NCI-H1436 treated with DMSO at 0.1 percent for 48 hours (cell line): ENCODE data around the gene HEPN1.

Source experiments
- DNase-seq: peaks from one replicate; lab custom pipeline; 2025; lab: John Stamatoyannopoulos, UW

Gene HEPN1

DNA sequence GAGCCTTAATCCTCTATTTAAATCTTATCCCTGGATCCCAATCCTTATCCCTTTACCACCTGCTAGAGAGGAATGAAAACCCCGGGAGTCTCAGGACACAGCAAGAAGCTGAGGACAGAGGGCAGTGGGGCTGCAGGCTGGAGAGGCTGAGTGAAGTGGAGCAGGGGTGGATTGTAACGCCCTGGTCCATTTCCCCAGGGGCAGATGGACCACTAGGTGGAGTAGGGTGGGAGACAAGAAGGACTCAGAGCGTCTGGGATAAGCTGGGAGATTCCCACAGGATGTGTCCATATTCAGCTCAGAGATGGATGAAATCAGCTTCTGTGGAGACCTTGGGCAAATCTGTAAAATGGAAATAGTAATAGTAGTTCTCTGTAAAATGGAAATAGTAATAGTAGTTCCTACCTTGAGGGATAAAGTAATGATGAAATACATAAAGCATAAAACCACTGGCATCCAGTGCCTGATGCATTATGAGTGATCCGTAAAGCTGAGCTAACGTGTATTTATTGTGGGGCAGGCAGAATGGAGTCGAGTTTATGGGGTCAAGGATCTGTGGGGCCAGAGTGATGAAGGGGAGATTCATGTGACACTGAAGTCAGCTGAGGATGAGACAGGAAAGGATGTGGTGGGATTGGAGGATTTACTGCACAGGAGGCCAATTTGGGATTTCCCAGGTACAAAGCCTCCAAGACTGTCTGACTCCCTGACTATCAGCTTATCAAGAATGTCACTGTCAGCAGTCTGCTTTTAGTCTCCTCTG lies 19.5 kb upstream of the HEPN1 start:
- no peak for DNase-seq

- no peak for DNase-seq
Measured at GRCh38 chr11:124900464-124900863, 18.6 kb upstream of the HEPN1 start.

DNA sequence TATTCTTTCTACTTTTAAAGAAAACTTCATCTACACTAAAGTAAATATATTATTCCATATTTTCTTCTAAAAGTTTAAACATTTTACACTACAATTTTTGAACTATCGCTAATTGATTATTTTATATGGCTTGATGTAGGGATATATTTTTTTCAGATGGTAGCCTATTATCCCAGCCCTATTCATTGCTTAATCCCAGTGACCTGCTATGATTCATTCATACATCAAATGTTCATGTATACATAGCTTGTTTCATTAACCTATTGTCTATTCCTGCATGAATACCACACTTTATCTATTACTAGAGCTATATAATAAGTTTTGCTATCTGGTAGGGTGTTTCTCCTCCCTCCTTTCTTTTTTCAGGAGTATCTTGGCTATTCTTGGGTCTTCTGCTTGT lies 16.4 kb upstream of the HEPN1 start:
- DNase-seq, result no peak

GRCh38 chr11:124915541-124916369 lies 3.3 kb upstream of the HEPN1 start:
- no peak for DNase-seq

- DNase-seq, result no peak
Measured at GRCh38 chr11:124916370-124916710, 2.7 kb upstream of the HEPN1 start.

GRCh38 chr11:124917115-124917637 lies 1.9 kb upstream of the HEPN1 start:
- no peak for DNase-seq

GRCh38 chr11:124919898-124920297 lies 848 bp downstream of the HEPN1 start:
- DNase-seq, result no peak

DNA sequence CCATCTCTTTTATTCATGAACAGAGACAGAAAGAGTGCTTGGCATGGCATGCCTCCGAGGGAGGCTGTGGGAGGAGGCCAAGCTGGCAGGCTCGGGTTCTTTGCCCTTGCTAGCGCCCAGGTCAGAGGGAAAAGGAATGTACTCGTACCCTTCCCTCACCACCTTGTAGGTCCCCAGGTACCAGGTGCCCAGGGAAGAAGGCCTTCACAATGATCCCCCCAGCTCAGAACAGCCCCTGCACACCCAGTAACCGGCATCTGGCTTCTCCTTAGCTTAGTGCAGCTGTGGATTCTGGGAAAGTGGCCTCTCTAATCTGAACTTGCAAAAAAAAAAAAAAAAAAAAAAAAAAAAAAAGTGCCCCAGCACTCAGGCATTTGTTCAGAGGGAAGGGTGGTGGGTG lies 1.3 kb downstream of the HEPN1 start:
- DNase-seq, result no peak

DNA sequence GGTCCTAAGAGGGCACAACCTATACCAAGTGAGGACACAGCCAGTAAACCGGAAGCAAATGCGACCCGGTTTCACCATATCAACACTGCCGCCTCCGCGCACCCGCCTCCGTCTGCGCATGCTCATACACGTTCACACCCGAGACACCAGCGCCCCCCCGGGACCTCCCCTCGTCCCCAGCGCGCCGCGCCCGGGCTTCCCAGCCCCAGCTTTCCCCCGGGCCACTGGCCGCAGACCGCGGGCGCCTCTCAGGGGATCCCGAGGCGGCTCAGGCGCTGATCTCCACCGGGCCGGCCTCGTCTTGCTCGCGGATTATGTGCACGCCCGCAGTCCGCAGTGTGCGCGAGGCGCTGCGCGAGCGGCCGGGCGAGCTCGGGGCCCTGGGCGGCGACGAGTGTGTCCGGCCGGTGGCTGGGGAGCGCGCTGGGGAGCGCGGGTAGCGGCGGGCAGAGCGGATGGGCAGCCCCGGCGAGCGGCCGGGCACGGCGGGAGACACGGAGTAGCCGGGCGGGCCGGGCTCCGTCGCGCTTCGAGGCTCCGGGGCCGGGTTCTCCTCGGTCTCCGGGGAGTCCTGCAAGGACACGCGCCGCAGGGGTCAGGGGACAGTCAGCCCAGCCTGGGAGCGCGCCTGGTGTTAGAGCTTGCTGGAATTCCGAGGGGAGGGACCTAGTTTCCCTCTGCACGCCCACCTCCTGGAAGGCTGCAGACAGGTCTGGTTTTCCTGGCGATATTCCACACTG lies 2.0 kb downstream of the HEPN1 start:
- DNase-seq, result no peak

- DNase-seq, result no peak
Measured at GRCh38 chr11:124922831-124923230, 3.8 kb downstream of the HEPN1 start.

DNA sequence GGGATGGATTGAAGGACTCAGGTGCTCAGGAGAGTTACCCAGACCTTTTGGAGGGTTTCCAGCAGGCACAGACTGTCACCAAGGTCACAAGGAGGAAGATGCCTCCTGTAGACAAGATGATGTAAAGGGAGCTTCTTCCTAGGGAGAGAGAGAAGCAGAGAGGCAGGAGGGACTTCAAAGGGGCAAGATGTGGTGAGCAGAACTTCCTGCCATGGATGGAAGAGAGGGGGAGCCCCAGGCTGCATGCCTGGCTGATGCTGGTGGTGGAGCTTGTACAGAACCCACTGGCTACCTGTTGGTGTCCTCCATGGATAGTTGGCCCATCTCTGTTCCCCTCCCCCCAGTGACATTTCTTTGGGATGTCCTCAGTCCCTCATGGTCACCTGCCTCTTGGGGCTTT lies 4.2 kb downstream of the HEPN1 start:
- no peak for DNase-seq

GRCh38 chr11:124928942-124929665 lies 10.1 kb downstream of the HEPN1 start:
- DNase-seq, result no peak

DNA sequence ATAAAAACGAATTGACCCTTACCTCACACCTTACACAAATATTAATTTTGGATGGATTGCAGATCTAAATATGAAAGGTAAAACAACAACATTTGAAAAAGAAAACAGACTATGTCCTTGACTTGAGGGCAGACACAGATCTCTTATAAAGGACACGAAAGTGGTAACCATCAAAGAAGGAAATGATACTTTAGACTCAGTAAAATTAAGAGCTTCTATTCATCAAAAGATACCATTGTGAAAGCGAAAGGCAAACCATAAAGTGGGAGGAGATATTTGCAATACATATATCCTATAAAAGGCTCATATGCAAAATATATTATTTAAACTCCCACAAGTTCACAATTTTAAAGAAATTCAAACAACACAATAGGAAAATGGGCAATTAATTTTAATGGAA lies 11.7 kb downstream of the HEPN1 start:
- DNase-seq, result no peak

DNA sequence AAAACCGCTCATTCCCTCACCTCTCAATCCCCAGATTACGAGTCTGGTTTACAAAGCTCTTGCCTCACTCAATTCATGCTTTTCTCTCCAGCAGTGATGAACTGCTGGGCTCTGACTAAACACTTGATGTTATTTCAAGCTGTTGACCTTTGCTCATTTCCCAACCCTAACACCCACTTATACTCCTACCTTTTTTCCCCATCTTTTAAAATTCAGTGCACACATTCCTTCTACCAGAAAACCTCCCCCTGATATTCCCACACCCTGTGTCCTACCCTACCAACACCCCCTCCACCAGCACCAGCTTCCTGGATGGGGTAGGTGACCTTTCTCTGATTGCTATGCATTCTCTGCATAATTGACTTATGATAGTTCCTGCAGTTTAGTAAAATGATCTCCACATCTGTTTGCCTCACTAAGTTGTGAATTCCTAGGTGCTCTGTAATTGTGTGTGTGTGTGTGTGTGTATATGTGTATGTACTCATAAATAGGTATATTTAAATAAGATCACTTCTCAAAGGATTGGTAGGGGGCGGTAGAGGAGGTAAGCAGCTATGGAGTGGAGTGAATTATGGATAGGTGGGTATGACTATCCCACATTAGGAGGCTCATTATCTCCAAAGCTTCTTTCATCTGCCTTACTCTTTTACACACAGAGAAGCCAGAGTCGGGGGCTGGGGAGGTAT lies 16.0 kb downstream of the HEPN1 start:
- DNase-seq, result no peak

DNA sequence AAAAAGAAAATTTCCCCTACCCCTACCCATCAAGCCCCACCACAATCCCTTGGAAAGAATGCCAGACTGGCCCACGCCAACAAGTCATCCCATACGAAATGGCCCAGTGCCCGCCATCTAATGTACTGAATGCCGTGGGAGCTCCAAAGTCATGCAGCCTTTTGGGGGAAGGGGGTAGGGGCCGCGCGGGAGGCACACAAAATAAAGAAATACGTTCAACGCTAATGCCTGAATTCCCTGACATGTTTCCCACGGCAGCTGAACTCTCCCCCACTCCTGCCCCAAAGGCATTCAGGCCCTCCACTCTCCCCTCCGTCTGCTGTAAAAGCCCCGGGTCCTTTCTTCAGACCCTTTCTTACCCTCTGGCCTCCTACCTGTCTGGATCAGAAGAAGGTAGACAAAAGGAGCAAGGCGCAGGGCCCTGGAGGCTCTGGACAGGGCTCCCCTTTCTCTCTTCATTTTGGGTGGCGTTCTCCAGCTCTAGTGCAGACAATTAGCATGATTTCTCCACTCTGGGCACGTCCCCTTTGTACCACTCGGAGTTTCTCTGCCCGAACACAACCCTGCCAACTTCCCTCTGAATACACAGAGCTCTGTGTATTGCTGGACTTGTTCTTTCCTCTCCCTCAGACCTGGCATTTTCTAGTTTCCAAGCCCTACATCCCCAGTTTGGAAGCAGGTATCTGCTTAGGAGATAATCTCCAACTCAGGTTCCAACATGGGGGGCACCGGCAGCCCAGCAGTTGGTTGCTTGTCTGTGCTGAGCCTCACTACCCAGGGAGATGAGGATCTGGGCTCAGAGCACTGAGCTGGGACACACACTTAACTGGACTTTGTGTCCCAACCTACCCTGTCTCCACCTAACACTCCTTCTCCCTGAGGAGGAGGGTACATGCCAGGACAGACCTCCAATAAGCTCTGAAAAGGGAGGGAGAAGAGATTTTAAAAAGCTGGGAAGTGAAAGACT lies 16.8 kb downstream of the HEPN1 start, which contains the start of gene HEPACAM:
TSS of gene HEPACAM (minus strand) at position 500 of the 967 bp plus-strand sequence. CDS start at position 459, 41 bp downstream.
- DNase-seq, result no peak

DNA sequence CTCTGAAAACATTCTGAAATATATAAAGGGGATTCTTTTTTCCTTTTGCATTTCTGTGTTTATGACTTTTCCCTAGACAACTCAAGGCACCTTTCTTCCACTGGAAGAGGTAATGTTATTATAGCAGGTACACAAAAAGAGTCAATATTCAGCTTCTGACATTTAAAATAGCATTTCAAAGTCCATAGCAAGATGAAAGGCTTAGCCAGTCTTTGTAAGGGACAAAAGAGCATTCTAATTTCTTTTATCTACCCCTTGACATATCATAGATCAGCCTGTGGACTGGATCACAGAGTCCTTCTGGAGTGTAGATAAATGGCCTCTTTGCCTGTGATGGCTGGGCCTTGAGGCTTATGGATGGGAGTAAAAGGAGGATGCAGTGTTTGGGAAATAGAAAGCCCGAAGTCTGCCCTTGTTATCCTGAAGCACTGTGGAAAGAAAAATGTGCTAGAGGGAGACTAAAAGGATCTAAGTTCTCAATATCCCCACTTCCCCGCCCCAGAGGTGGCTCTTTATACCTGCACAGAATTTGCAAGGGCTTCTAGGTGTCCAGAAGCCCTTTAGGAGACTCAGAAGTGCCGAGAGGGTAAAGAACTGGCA lies 18.4 kb downstream of the HEPN1 start:
- no peak for DNase-seq

- no peak for DNase-seq
Measured at GRCh38 chr11:124938206-124938765, 19.2 kb downstream of the HEPN1 start.

DNA sequence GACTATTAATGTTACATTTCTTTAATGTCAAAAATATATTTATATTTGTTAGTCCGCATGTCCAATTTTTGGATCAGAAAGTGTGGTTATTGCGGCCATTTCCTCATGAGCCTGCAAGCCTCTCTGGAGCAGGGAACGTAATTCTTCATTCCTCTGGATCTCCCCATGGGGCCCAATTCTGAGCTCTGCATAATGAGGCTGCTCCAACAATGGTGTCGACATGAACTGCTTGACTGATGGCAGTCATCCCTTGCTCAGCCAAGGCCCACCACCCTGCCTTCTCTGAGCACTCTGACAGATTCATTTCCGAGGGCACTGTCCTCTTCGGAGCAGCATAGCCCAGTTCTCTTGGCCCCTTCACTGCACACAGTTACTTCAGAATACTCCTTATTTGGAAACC lies 19.9 kb downstream of the HEPN1 start:
- DNase-seq, result no peak

GRCh38 chr11:124941703-124942102 lies 22.7 kb downstream of the HEPN1 start:
- no peak for DNase-seq
